NT2/D1 (cell line): ENCODE data around the gene UBE2L5.

Experiments used
- YY1 ChIP-seq: IDR thresholded peaks from 2 replicates; pipeline ENCODE4 v1.6.1; 2011; ENCODE audit not compliant: insufficient read length, insufficient read depth
- ZNF274 ChIP-seq: IDR thresholded peaks from 2 replicates; pipeline ENCODE4 v1.6.1; 2011; ENCODE audit warnings: mild to moderate bottlenecking, low read depth, low read length

GRCh38 chr13:30376426-30377311, 45.6 kb upstream of the UBE2L5 start:
- TF ChIP-seq YY1 (no peak), ZNF274 (no peak)
